AG09309 (cell line): ENCODE results near the gene CYP27C1.

Experiments used
- DNase-seq: peaks from one replicate; pipeline ENCODE4 v3.0.0-alpha.2; 2010; ENCODE audit warnings: low read depth
- H3K4me3 ChIP-seq: 2 replicates; pipeline ENCODE4 v1.5.1; 2011; ENCODE audit warnings: mild to moderate bottlenecking, low read depth, low read length, moderate library complexity; ENCODE audit not compliant: control insufficient read depth
- TF ChIP-seq, protein P1 (sequence below): IDR thresholded peaks from 2 replicates; pipeline ENCODE4 v1.5.1; 2011; ENCODE audit warnings: mild to moderate bottlenecking, low read depth, low read length, inconsistent platforms; ENCODE audit not compliant: insufficient read depth, control insufficient read depth; ENCODE audit errors: missing control alignments

CYP27C1 gene

DNA sequence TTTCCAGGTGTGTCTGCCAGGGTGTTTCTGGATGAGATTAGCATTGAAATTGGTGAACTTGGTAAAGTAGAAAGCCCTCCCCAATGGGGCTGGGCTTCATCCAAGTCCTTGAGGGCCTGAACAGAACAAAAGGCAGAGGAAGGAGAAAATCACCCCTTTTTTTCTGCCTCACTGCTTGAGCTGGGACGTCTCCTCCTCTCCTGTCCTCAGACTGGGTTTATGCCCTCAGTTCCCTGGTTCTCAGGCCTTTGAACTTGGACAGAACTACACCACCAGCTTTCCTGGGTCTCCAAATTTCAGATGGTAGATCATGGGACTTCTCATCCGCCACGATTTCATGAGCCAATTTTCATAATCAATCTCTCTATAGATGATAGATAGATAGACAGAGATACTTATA lies 59.4 kb downstream of the CYP27C1 start:
- DNase-seq, result no peak
- TF ChIP-seq, protein P1, sequence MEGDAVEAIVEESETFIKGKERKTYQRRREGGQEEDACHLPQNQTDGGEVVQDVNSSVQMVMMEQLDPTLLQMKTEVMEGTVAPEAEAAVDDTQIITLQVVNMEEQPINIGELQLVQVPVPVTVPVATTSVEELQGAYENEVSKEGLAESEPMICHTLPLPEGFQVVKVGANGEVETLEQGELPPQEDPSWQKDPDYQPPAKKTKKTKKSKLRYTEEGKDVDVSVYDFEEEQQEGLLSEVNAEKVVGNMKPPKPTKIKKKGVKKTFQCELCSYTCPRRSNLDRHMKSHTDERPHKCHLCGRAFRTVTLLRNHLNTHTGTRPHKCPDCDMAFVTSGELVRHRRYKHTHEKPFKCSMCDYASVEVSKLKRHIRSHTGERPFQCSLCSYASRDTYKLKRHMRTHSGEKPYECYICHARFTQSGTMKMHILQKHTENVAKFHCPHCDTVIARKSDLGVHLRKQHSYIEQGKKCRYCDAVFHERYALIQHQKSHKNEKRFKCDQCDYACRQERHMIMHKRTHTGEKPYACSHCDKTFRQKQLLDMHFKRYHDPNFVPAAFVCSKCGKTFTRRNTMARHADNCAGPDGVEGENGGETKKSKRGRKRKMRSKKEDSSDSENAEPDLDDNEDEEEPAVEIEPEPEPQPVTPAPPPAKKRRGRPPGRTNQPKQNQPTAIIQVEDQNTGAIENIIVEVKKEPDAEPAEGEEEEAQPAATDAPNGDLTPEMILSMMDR, result no peak
- H3K4me3 ChIP-seq, result no peak overlapping the region

DNA sequence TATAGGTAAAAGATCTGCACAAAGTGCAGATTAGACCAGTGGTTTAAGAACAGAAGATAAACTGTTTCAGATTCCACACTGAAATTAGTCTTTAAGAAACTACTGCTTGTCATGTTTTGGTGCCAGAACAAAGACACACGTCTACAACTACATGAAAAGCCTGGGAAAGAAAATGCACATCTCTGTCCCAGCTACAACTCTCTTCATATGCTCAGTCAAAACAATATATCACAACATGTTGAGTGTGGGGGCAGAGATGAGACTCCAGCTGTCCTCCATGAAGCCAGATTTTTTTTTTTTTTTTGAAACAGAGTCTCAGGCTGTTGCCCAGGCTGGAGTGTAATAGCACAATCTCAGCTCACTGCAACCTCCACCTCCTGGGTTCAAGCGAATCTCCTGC lies 60.6 kb downstream of the CYP27C1 start:
- TF ChIP-seq, protein P1, result no peak
- no peak for DNase-seq
- no peak overlapping the region for H3K4me3 ChIP-seq

DNA sequence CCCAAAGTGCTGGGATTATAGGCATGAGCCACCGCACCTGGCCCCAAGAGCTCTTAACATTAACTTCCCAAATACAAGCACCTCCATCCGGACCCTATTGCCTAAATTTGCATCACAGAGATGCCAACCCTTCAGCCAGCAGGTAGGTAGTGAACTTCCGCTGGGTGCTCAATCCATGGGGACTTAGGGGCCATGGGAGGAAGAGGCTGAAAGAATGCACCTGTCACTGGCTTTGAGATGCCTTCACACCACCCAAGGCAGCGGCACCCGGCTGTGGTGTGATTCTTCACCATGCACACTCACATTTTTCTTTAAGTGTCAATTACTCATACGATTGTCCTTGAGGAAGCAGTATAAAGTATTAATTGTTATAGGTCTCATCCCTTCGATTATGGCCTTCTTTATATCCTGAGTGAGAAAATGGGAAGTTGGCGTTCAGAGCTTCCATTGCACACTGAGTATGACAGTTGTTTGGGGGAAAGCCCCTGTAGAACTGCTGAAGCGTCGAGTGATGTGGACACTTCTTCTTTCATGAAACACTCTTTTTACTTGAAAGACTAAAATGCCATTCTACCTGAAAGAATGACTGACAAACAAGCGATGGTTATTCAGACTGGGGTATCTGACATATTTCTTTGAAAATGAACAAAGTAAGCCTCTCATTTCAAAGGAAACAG lies 61.3 kb downstream of the CYP27C1 start:
- TF ChIP-seq, protein P1, result no peak
- H3K4me3 ChIP-seq, result no peak overlapping the region
- DNase-seq, result no peak

DNA sequence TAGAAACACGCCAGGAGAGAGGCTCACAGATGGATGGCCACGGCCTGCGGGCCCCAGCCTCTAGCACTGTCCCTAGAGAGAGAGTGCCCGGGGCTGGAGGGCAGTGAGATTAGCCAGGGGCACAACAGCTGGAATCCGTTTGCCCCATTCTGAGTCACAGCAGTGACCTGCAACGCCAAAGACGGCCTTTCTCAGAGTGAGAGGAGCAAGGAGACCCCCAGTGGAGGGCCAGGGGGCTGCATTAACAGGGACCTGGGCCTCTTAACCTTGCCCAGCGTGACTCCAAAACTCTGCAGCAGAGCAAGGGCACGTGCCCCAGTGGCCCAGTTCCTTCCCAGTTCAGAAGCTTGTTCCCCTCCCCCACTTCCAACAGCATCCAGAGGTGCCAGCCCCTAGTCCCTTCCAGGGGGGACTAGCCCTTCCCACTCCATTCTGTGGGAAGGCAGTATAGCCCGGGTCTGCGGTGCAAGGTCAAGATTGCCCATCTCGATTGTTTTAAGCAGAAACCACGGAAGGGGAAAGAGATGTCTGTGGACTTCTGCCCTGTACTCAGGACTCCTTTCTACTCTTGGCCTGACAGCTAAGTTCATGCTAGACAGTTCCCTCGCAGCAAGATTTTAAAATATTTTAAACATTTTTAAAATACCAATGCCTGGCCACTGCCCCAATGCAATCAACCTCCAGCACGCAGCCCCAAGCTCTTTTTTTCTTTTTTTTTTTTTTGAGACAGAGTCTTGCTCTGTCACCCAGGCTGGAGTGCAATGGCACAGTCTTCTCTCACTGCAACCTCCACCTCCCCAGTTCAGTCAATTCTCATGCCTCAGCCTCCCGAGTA lies 62.2 kb downstream of the CYP27C1 start:
- DNase-seq, result no peak
- TF ChIP-seq, protein P1, result peak; percentile 7
- H3K4me3 ChIP-seq, result no peak overlapping the region

DNA sequence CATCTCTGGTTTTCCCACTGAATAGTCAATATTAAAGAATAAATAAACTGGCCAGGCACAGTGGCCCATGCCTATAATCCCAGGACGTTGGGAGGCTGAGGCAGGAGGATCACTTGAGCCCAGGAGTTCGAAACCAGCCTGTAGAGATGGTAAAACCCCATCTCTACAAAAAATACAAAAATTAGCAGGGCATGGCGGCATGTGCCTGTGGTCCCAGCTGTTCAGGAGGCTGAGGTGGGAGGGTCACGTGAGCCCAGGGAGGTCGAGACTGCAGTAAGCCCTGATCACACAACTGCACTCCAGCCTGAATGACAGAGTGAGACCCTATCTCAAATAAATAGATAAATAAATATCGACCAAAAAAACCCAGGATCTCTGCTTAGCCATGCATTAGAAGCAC lies 63.0 kb downstream of the CYP27C1 start:
- no peak for DNase-seq
- H3K4me3 ChIP-seq, result no peak overlapping the region

DNA sequence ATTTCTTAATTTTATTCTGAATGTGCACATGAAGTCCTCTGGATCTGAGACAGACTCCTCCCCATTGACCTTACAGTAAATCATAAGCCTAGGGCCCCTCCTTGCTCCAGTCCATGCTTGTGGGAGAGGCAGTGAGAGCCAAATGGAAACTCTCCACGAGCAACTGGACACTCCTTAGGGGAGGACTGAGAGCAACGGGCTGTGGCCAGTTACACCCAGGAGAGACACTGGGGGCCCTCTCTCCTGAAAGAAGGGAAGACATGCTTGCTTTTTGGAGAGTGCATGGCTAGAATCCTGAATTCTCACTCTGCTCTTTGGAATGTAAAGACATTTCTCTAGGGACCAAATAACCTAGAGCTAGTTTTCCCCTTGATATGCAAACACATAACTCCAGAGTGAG lies 64.2 kb downstream of the CYP27C1 start:
- H3K4me3 ChIP-seq, result no peak overlapping the region
- no peak for DNase-seq
- TF ChIP-seq, protein P1, result no peak

More for the DNA sequence above, 63.0 kb downstream of the CYP27C1 start:
- TF ChIP-seq, protein P1, result no peak
